Measurements from ENCODE around the gene TPSB2.

- no peak for TF ChIP-seq CTCF (IDR thresholded peaks at IDR 0.05; ENCODE audit: low read depth, low read length, poor library complexity, severe bottlenecking)
- no peak for TF ChIP-seq EZH2phosphoT487 (IDR thresholded peaks at IDR 0.05; ENCODE audit: borderline replicate concordance, low read length)
These were observed 49.2 kb downstream of the TPSB2 start for GRCh38 chr16:1180549-1181403.

All from DOHH2 (cell line).